ENCODE measurements around the gene CISH. TPM values are rescaled to one million over a fixed set of nuclear protein-coding genes. Genes with fewer than 3 reads are reported as not detected.
A peak's percentile ranks its signal among the peaks of the same experiment; 100 is the strongest.

The CISH gene
- total and polyA plus RNA-seq, 10 of the 15 experiments (the other 5 are each of a cell fraction or from before 2014, with no cell fraction given): 0.21 to 4.4 (median 1.8) TPM

- no peak for TF ChIP-seq ZBED1 (IDR thresholded peaks at IDR 0.05; ENCODE audit: borderline replicate concordance)
- TF ChIP-seq EED (IDR thresholded peaks at IDR 0.05; ENCODE audit: low read depth): no peak
- no peak for TF ChIP-seq YY1 (IDR thresholded peaks at IDR 0.05; ENCODE audit: low read depth, low read length)
- 0 out of 2 replicates have a peak, but pooled peaks have one; percentile 20 for TF ChIP-seq RELB (IDR thresholded peaks at IDR 0.05; ENCODE audit: low read depth)
- TF ChIP-seq BCL11A (IDR thresholded peaks at IDR 0.05; ENCODE audit: low read depth, low read length): no peak
- TF ChIP-seq NKRF (conservative IDR thresholded peaks at IDR 0.05): peak; percentile 35; the same call in 1 of the 2 replicates
- TF ChIP-seq SUPT20H (IDR thresholded peaks at IDR 0.05; ENCODE audit: borderline replicate concordance, control insufficient read depth, low read depth, low read length): no peak
- no peak for TF ChIP-seq PRDM15 (CRISPR knock-in tag; IDR thresholded peaks at IDR 0.05)
- TF ChIP-seq CBX5 (IDR thresholded peaks at IDR 0.05; ENCODE audit: low read depth): no peak
- no peak for TF ChIP-seq EP300 (IDR thresholded peaks at IDR 0.05; ENCODE audit: borderline replicate concordance in 1 of 2, control insufficient read depth in 1 of 2, low read depth in 2 of 2, low read length in 2 of 2)
- peak; percentile 99 for TF ChIP-seq PKNOX1 (IDR thresholded peaks at IDR 0.05)
- TF ChIP-seq BCLAF1 (IDR thresholded peaks at IDR 0.05): no peak
- TF ChIP-seq SREBF1 (IDR thresholded peaks at IDR 0.05; ENCODE audit: low read length): no peak
Measured at GRCh38 chr3:50567386-50568167, 44.0 kb downstream of the CISH start, which contains the start of gene C3orf18 (continued).

Data from GM12878 (cell line).